GM13977 (cell line): ENCODE measurements around the gene MAGI1.

Experiments
- DNase-seq: peaks from one replicate; pipeline ENCODE4 v3.0.0; 2012; ENCODE audit warnings: low spot score
- CTCF ChIP-seq: IDR thresholded peaks from 2 replicates; pipeline ENCODE4 v1.5.1; 2012; ENCODE audit warnings: mild to moderate bottlenecking, control low read depth; ENCODE audit not compliant: insufficient read depth; ENCODE audit errors: extremely low read depth, missing control alignments
- in situ Hi-C: fragments of 300-500 bp; cut with MboI; formaldehyde crosslinking; loops from one replicate; pipeline ENCODE4 v1.12.0; 2022; ENCODE audit warnings: low sequenced_read_pairs, low pct_unique_long_range_greater_than_20kb, mixed read lengths, inconsistent platforms; ENCODE audit not compliant: unreplicated experiment

The MAGI1 gene

DNA sequence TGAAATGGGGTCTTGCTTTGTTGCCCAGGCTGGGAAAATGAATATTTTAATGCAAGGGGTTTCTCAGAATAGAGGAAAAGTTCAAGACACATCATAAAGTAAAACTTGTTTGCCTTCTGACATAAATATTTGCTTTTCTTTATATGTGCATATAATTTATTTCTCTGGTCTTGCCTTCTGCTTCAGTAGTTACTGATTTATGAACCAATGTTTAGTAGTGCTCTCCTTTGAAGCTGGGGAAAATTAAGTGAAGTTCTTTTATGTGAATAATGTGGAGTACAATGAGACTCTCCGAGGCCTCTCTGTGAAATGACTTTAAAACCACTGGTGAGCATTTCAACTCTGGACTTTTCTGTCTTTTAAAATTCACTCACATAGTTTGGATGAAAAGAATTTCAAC, 55.6 kb downstream of the MAGI1 start:
- no peak for DNase-seq
- TF ChIP-seq CTCF = no peak
- in situ Hi-C loops = no loop called here

DNA sequence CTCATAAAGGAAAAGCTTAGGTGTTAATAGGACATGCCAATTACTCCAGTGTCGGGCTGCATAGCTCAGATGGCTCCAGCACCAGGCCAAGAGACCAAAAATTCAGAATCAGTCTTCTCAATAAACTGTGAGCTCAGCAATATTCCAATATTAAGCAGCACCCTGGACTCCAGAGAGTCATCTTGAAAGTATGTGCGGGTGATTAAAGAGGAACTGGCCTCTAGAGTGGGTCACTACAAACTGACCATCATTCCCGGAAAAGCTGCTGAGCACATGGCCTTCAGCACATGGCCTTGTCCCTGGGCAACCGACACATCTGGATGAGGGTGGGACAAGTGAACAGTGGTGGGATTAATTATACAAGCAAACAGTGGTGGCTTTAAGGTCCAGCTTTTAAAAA, 59.0 kb downstream of the MAGI1 start:
- no peak for DNase-seq

DNA sequence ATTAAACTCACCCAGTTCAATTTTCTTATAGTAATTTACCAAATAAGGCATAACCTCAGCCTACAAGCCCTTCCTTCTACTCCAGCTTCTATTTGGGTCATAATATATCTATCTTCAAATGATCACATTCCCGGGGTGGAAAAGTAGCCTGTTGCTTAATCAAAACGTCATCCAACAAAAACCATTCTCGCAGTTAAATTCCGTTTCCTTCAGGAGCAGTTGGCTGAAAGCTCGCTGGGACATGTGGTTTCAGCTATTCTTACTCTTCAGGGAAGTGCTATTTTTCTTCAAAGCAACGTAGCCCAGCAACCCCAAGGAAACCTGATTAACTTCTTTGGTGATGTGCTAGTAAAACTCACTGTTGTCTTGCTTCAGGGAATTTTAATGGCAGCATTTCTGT, 59.6 kb downstream of the MAGI1 start:
- in situ Hi-C loops = no loop called here
- no peak for TF ChIP-seq CTCF
- DNase-seq = no peak

More for the DNA sequence above, 59.0 kb downstream of the MAGI1 start:
- in situ Hi-C loops = no loop called here
- no peak for TF ChIP-seq CTCF

DNA sequence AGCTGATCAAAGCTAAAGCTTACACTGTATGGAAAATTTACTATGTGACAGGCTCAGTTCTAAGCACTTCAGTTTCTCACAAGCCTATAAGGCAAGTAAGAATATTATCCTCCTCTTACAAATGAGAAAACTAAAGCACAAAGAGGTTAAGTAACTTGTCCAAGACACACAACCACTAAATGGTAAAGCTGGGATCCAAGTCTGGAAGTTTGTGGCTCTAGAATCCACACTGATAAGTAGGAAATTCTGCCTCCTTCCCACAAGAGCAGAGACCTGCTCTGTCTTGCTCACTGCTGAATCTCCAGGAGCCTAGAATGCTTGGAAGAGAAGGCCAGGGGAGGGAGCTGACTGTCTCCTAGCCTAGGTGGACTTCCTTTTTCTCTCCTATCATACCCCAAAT, 60.6 kb downstream of the MAGI1 start:
- no peak for DNase-seq
- in situ Hi-C loops = no loop called here
- TF ChIP-seq CTCF = no peak

DNA sequence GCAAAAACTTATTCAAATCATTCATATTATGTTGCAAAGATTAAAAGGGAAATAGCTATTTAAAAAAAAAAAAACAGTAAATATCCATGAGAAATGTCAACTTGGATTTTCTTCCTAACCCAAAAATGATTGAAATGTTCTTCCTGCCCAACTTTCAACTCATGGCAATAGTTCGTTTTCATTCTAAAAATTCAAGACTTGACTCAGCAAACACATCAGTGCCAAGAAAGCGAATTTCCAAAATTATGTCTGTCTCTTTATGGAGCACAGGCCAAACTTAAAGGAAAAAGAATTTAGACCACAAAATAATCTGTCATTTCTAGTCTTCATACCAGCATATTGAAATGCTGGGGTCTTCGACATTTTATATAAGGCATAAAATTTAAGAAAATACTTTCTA, 63.7 kb downstream of the MAGI1 start:
- TF ChIP-seq CTCF = no peak
- DNase-seq = no peak
- in situ Hi-C loops = no loop called here

DNA sequence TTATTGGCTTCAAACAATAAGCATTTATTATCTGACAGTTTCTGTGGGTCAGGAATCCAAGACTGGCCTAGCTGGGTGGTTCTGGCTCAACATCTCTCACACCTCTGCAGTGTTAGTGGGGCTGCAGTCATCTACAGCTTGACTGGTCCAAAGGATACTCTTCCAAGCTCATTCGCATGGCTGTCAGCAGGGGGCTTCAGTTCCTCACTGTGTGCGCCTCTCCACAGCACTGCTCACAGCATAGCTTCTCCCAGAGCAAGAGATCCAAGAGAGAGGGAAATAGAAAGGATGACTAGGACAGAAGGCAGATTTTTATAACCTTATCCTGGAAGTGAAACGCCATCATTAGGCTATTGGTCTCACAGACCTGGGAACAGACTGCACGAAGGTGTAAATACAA, 64.2 kb downstream of the MAGI1 start:
- DNase-seq = no peak
- no peak for TF ChIP-seq CTCF
- in situ Hi-C loops = no loop called here

GRCh38 chr3:65972765-65973164, 66.0 kb downstream of the MAGI1 start:
- no peak for DNase-seq
- in situ Hi-C loops = no loop called here
- TF ChIP-seq CTCF = no peak
